GM12875 (cell line): ENCODE data around the gene PPP6R3.
"Not testable (repeated sequence)": the region's sequence is repeated elsewhere in the genome, so short reads cannot be mapped to it uniquely, and the experiment has no call there.

Source experiments
- H3K4me3 ChIP-seq: one replicate; pipeline ENCODE4 v1.5.1; 2011; ENCODE audit warnings: low read depth, low read length, control low read depth
- CTCF ChIP-seq: IDR thresholded peaks from 2 replicates; pipeline ENCODE4 v1.5.1; 2011; ENCODE audit warnings: low read depth, mild to moderate bottlenecking, control low read depth, inconsistent platforms, low read length, moderate library complexity, borderline replicate concordance; ENCODE audit not compliant: insufficient read depth

The PPP6R3 gene

DNA sequence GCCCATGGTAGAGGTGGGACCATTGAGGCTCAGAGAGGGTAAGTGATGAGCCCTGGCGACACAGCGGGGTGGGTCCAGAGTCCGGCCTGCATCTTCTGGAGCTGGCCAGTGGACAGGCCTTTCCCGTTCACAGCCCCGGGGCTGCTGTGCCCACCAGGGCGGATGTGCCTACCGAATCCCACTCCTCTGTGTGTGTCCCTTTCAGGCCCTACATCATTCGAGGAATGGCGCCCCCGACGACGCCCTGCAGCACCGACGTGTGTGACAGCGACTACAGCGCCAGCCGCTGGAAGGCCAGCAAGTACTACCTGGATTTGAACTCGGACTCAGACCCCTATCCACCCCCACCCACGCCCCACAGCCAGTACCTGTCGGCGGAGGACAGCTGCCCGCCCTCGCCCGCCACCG is 11.9 kb upstream of the PPP6R3 start:
- H3K4me3 ChIP-seq = no peak overlapping the region
- TF ChIP-seq CTCF = no peak

GRCh38 chr11:68449951-68450350 is 10.6 kb upstream of the PPP6R3 start:
- H3K4me3 ChIP-seq = no peak overlapping the region
- no peak for TF ChIP-seq CTCF

GRCh38 chr11:68450711-68451110 is 9.8 kb upstream of the PPP6R3 start:
- TF ChIP-seq CTCF = no peak
- H3K4me3 ChIP-seq = no peak overlapping the region

DNA sequence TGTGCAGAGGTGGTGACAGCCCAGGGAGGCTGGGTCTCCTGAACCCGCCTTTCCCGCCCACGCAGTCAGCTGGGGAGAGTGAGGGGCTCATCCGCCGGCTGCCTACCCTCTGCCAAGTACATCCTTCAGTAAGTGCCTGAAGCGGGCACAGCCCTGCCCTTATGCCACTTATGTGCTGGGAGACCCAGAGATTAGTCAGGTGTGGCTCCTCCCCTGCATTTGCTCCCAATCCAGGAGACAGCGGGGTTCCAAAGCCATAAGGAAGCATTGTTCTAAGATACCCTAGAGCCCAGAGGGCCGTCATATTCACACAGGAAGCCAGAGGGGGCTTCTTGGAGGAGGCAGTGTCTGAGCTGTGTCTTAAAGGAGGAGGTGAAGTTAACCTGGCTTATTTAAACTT is 5.8 kb upstream of the PPP6R3 start:
- TF ChIP-seq CTCF = no peak
- H3K4me3 ChIP-seq = no peak overlapping the region

DNA sequence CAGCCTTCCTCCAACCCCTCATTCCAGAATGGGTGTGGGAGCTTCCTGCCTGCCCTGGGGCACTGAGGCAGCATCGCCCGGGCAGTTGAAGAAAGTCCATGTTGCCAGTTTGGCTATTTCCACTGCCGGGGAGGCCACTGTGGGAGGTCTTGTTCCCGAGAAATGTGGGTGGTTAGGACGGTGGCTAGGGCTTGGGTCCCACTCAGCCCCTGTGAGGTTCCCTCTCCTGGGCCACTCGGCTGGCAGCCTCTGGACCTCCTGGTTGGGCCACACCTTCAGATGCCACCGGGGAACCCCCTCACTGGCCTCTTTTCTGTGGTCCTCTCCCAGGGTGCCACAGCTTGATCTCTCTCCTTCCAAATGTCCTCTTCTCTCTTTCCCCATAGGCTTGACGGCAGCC is 5.1 kb upstream of the PPP6R3 start:
- H3K4me3 ChIP-seq = no peak overlapping the region
- TF ChIP-seq CTCF = no peak

GRCh38 chr11:68457216-68457897 is 3.2 kb upstream of the PPP6R3 start:
- TF ChIP-seq CTCF = no peak
- H3K4me3 ChIP-seq = no peak overlapping the region

DNA sequence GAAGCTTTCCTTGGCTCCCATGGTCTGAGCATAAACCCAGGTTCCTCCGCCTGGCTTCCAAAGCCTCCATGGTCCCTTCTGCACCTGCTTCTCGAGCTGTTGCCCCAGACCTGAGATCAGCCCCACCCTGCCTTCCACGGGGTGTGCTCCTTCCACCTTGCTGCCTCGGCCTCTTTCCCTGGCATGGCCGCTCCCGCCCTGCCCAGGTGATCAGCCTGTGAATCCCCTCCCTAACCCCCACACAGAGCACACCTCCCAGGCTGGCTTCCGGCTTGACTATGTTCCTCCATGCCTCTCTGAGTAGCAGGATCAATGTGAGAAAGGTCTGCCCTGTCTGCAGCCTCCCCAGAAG is 2.7 kb upstream of the PPP6R3 start:
- H3K4me3 ChIP-seq = no peak overlapping the region
- no peak for TF ChIP-seq CTCF

DNA sequence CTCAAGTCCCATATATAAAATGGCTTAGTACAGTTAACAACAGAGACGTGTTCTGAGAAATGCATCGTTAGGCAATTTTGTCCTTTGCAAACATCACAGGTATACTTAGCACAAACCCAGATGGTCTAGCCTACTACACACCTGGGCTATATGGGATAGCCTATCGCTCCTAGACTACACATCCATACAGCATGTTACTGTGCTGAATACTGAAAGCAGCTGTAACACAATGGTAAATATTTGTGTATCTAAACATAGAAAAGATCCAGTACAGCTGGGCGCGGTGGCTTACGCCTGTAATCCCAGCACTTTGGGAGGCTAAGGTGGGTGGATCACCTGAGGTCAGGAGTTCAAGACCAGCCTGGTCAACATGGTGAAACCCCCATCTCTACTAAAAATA is 2.2 kb upstream of the PPP6R3 start:
- not testable (repeated sequence) for H3K4me3 ChIP-seq
